ENCODE measurements around the gene MAP6. TPM values are rescaled to one million over a fixed set of nuclear protein-coding genes. Genes with fewer than 3 reads are reported as not detected.

The MAP6 gene
- total and polyA plus RNA-seq, 2 experiments from 2014 or later, result 0.31 to 1.2 TPM

GRCh38 chr11:75576499-75576918 is 92.3 kb downstream of the MAP6 start:
- no peak overlapping the region for H3K27ac Mint-ChIP-seq
- Histone ChIP-seq H3K27me3 (ENCODE audit: insufficient read depth) (no peaks in the 10 kb centered on the region), H3K27ac (ENCODE audit: low read depth) (peak overlapping the region; percentile 66; the same call in 1 of the 2 replicates), H3K4me3 (no peak overlapping the region), H3K36me3 (ENCODE audit: insufficient read depth) (peaks cover 14% of the 10 kb centered on the region), H3K9me2 (ENCODE audit: insufficient read depth) (no peaks in the 10 kb centered on the region), H3F3A (replicated peaks; ENCODE audit: low read depth) (peaks cover 30% of the 10 kb centered on the region), H3K79me2 (replicated peaks; ENCODE audit: insufficient read depth) (no peaks in the 10 kb centered on the region), H3K4me2 (peak overlapping the region; percentile 62), H4K20me1 (replicated peaks; ENCODE audit: insufficient read depth) (peaks cover 7% of the 10 kb centered on the region), H2AFZ (no peak overlapping the region), H3K4me1 (ENCODE audit: insufficient read depth) (peaks cover 6% of the 10 kb centered on the region; the same call in 1 of the 2 replicates)
- no peak for TF ChIP-seq POLR2AphosphoS5 (IDR thresholded peaks at IDR 0.05; ENCODE audit: low read depth)
- TF ChIP-seq ZNF462 (CRISPR knock-in tag; IDR thresholded peaks at IDR 0.05), result no peak
- no peak for TF ChIP-seq STAT1 (IDR thresholded peaks at IDR 0.05; ENCODE audit: unreplicated experiment)
- DNase-seq (ENCODE audit: low spot score) (peak; percentile 75), ATAC-seq (peak; percentile 46)
- H3K9me3 Mint-ChIP-seq, result no peaks in the 10 kb centered on the region; the same call in 2 of the 3 replicates
- peaks cover 11% of the 10 kb centered on the region for H3K4me1 Mint-ChIP-seq
- H3K4me3 Mint-ChIP-seq, result no peak overlapping the region
- H3K27me3 Mint-ChIP-seq (ENCODE audit: insufficient read depth, low read depth, poor library complexity), result peaks cover 22% of the 10 kb centered on the region
- H3K36me3 Mint-ChIP-seq (ENCODE audit: low read depth), result peaks cover 26% of the 10 kb centered on the region

DNA sequence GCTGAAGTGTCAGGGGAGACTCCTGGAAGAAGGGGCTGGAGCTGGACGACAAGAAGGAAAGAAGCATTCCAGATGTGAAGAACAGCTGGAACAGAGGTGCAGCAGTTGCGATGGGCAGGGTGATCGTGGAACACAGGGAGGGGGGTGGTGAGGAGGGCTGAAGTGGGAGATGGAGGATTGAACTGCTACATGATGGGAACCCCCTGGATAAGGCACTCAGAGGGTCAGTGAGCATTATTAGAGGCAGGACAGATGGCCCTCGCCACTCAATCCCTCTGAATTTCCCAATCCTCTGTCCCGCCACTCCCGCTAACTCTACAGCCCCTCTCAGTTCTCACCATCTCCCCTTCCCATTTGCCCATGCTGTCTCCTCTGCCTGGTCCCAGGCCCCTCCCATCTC is 92.8 kb downstream of the MAP6 start:
- no peak overlapping the region for H3K27ac Mint-ChIP-seq
- no peaks in the 10 kb centered on the region for H3K79me2 ChIP-seq (replicated peaks; ENCODE audit: insufficient read depth)
- no peak for DNase-seq (ENCODE audit: low spot score)

More for the DNA sequence above, 92.8 kb downstream of the MAP6 start:
- no peak for ATAC-seq
- H3K9me3 Mint-ChIP-seq, result no peaks in the 10 kb centered on the region; the same call in 2 of the 3 replicates
- Histone ChIP-seq H3F3A (replicated peaks; ENCODE audit: low read depth) (peaks cover 33% of the 10 kb centered on the region), H2AFZ (no peak overlapping the region), H3K4me3 (no peak overlapping the region), H3K27me3 (ENCODE audit: insufficient read depth) (no peaks in the 10 kb centered on the region), H3K27ac (ENCODE audit: low read depth) (no peak overlapping the region), H3K9me2 (ENCODE audit: insufficient read depth) (no peaks in the 10 kb centered on the region), H3K4me1 (ENCODE audit: insufficient read depth) (peaks cover 6% of the 10 kb centered on the region; the same call in 1 of the 2 replicates), H3K4me2 (no peak overlapping the region; the same call in 1 of the 2 replicates), H4K20me1 (replicated peaks; ENCODE audit: insufficient read depth) (peaks cover 7% of the 10 kb centered on the region), H3K36me3 (ENCODE audit: insufficient read depth) (peaks cover 18% of the 10 kb centered on the region)
- H3K4me1 Mint-ChIP-seq, result peaks cover 11% of the 10 kb centered on the region
- no peak overlapping the region; the same call in 2 of the 3 replicates for H3K4me3 Mint-ChIP-seq
- H3K27me3 Mint-ChIP-seq (ENCODE audit: insufficient read depth, low read depth, poor library complexity), result peaks cover 22% of the 10 kb centered on the region
- H3K36me3 Mint-ChIP-seq (ENCODE audit: low read depth), result peaks cover 31% of the 10 kb centered on the region
- TF ChIP-seq STAT1 (IDR thresholded peaks at IDR 0.05; ENCODE audit: unreplicated experiment), result no peak
